GM12874 (cell line): Measurements from ENCODE around the gene MACIR.

ENCODE experiments used
- CTCF ChIP-seq: IDR thresholded peaks from 2 replicates; pipeline ENCODE4 v1.5.1; 2011; ENCODE audit warnings: low read depth, mild to moderate bottlenecking, control low read depth, low read length, moderate library complexity; ENCODE audit not compliant: insufficient read depth

Gene MACIR

GRCh38 chr5:103275851-103276250 lies 17.3 kb downstream of the MACIR start:
- TF ChIP-seq CTCF: no peak

- TF ChIP-seq CTCF: no peak
These were observed 22.4 kb downstream of the MACIR start for GRCh38 chr5:103280967-103281366.

- no peak for TF ChIP-seq CTCF
These were observed 24.6 kb downstream of the MACIR start for GRCh38 chr5:103283120-103283519.

GRCh38 chr5:103283869-103284268 lies 25.3 kb downstream of the MACIR start:
- TF ChIP-seq CTCF: no peak

GRCh38 chr5:103286622-103287021 lies 28.1 kb downstream of the MACIR start:
- no peak for TF ChIP-seq CTCF

GRCh38 chr5:103289024-103289423 lies 30.5 kb downstream of the MACIR start:
- no peak for TF ChIP-seq CTCF

GRCh38 chr5:103290846-103291245 lies 32.3 kb downstream of the MACIR start:
- no peak for TF ChIP-seq CTCF

GRCh38 chr5:103291606-103292005 lies 33.0 kb downstream of the MACIR start:
- no peak for TF ChIP-seq CTCF
